ENCODE data around the gene NAA35.
A peak's percentile ranks its signal among the peaks of the same experiment; 100 is the strongest.
"Not testable (repeated sequence)": the region's sequence is repeated elsewhere in the genome, so short reads cannot be mapped to it uniquely, and the experiment has no call there.

The NAA35 gene

GRCh38 chr9:85940832-85941621 lies at the start of gene NAA35:
Gene NAA35 (plus strand): TSS chr9:85941146. CDS start chr9:85942160, 1,014 bp downstream.
- peak; percentile 94 for DNase-seq

DNA sequence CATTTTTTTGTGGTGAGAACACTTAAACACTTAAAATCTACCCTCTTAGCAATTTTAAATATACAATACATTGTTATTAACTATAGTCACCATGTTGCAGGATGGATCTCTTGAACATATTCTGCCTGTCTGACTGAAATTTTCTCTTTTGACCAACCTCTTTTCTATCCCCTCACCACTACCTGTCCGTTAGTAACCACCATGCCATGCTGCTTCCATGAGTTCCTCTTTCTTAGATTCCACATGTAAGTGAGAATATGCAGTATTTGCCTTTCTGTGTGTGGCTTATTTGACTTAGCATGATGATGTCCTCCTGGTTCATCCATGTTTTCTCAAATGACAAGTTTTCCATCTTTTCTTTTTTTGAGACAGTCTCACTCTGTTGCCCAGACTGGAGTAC lies 48.5 kb upstream of the NAA35 start:
- DNase-seq: no peak

GRCh38 chr9:85895685-85896084 lies 45.3 kb upstream of the NAA35 start:
- no peak for DNase-seq

DNA sequence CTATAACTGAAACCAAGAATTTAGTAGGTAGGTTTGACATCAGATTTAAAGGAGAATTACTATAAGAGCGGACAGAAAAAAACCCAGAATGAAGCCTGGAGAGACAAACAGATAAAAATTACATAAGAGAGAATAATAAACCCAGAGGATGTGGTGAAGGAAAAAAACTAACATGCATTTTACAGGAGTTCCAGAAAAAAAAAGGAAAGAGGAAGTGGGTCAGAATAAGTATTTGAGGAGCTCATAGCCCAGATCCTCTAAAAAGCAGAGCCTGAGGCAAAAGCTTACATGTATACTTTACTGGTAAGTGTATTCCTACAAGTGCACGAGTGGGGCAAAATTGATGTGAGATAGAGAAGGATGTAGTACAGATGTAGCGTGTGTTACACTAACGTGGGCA lies 43.1 kb upstream of the NAA35 start:
- DNase-seq: no peak

DNA sequence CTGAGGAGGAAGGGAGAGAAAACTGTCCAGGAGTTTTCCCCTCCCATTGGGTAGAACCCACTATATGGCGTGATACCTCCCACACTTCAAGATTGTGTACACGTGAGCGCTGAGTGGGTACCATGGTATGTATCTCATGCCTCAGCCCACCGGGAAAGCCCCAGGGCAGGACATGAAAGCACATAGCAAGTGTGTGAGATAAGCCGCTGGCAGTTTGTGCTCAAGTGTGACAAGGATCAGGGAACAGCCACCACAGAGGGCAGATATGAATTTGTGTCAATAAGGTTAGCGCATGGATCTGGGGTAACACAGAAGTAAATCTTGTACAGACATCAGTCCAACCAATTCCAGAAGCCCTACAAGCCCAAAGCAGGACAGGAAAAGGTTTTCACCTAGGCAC lies 42.6 kb upstream of the NAA35 start:
- no peak for DNase-seq

DNA sequence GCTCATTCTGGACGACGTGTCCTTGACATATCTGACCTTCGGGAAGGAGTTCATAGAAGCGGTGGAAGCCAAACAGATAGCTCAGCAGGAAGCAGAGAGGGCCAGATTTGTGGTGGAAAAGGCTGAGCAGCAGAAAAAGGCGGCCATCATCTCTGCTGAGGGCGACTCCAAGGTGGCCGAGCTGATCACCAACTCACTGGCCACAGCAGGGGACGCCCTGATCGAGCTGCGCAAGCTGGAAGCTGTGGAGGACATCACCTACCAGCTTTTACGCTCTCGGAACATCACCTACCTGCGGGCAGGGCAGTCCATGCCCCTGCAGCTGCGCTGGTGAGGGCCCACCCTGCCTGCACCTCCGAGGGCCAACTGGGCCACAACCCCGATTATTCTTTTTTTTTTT lies 41.6 kb upstream of the NAA35 start:
- DNase-seq: no peak

- no peak for DNase-seq
Observed at GRCh38 chr9:85900504-85901201, 40.3 kb upstream of the NAA35 start.

- no peak for DNase-seq
Observed at GRCh38 chr9:85904975-85905374, 36.0 kb upstream of the NAA35 start.

- DNase-seq: no peak
Observed at GRCh38 chr9:85905957-85906356, 35.0 kb upstream of the NAA35 start.

DNA sequence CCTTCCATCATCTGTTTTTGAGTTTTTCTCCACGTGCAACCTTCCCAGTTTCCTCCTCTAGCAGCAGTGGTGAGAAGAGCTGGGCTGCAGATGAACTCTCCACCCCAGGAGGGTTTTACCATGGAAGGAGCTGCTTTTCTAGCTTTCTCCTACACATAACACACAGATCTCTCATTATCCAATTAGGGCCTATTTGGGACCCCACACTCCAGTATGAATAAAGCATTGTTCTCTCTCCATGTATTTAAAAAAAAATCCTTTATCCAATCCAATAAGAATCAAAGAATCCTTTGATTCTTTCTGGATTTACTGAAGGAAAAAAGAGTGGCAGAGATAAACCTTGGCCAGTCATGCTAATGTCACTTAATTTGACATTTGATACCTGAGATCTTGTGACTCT lies 31.6 kb upstream of the NAA35 start:
- no peak for DNase-seq

DNA sequence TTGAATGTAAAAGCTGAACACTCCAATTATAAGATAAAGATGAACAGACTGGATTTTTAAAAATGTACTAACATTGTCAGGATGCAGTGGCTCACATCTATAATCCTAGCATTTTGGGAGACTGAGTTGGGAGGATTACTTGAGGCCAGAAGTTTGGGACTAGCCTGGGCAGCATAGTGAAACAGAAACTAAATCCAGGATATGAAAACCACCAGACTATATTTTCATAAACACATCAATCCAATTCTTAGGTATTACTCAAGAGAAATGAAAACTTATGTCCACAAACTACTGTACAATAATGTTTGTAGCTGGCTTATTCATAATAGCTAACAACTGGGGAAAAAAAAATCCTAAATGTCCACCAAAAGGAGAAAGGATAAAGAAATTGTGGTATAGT lies 26.8 kb upstream of the NAA35 start:
- DNase-seq: no peak

DNA sequence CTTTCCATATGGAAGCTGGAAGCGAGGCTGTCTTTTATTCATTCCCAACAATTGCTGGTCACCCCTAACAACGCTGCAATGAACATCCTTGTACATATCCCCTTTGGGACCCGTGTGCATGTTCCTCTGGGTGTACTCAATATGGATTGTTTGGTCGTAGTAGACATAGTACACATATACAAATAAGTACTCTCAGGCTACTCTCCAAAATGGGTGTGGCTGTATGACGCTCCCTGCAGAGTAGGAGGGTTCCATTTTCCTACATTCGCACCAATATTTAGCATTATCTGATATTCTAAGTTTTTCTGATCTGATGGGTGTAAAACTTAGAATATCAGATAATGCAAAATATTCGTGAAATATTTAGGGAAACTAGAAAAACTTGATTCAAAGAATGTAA lies 23.2 kb upstream of the NAA35 start:
- no peak for DNase-seq

- DNase-seq: no peak
Observed at GRCh38 chr9:85925493-85925892, 15.5 kb upstream of the NAA35 start.

- no peak for DNase-seq
Observed at GRCh38 chr9:85927076-85927475, 13.9 kb upstream of the NAA35 start.

GRCh38 chr9:85931495-85931894 lies 9.5 kb upstream of the NAA35 start:
- no peak for DNase-seq

DNA sequence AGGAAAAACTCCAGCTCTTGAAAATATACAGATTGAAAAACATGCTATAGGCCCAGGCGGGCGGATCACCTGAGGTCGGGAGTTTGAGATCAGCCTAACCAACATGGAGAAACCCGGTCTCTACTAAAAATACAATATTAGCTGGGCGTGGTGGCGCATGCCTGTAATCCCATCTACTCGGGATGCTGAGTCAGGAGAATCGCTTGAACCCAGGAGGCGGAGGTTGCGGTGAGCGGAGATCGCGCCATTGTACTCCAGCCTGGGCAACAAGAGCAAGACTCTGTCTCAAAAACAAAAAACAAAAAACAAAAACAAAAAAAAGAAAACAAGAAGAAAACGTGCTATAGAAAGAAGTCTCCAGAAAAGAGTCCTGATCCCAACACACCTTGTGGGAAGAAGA lies 5.0 kb upstream of the NAA35 start:
- not testable (repeated sequence) for DNase-seq

- DNase-seq: no peak
Observed at GRCh38 chr9:85940275-85940831, 593 bp upstream of the NAA35 start.

- DNase-seq: no peak
Observed at GRCh38 chr9:85941622-85941940, 635 bp downstream of the NAA35 start.

GRCh38 chr9:85941966-85942912 lies 1.3 kb downstream of the NAA35 start:
- DNase-seq: no peak

- DNase-seq: no peak
Observed at GRCh38 chr9:85942913-85943709, 2.2 kb downstream of the NAA35 start.

DNA sequence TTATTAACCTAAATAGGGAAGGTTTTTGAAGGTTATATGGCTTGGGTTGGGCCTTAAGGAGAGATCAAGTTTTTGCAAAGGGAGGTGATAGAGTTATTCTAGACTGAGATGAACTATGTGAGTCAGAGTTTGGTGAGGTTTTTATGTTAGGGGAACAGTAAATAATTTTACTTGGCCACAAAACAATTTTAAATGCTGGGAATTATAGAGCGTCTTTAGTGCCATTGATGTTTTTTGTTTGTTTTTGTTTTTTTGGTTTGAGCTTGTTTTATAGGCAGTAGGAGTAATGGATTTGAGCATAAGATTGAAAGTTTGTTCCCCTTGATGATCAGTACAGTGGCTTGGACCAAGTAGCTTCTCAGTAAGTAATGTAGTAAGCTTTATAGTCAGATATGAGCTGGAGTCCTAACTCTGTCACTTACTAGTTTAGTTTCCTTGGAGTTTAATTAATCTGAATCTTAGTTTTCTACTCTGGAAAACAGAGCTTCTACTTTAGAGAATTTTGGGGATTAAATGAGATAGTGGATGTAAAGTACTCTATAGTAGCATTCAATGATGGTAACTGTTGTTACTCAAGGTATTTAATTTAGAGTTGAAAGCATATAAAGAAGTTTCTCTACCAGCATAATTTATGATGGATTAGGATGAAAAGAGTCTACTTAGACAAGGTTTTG lies 2.9 kb downstream of the NAA35 start:
- DNase-seq: no peak

GRCh38 chr9:85944672-85945071 lies 3.7 kb downstream of the NAA35 start:
- DNase-seq: no peak

Data from NCI-H2029 treated with DMSO at 0.1 percent for 48 hours (cell line).